HFF-Myc (cell line): ENCODE data around the gene ZXDA.

Experiments used
- DNase-seq: peaks from one replicate; pipeline ENCODE4 v3.0.0-alpha.2; 2011; ENCODE audit warnings: low read depth; ENCODE audit errors: extremely low read depth
- H3K4me3 ChIP-seq: replicated peaks from 2 replicates; pipeline ENCODE4 v1.5.1; 2011; ENCODE audit warnings: low read depth, mild to moderate bottlenecking, control low read depth, low read length
- TF ChIP-seq, protein P1 (sequence below): IDR thresholded peaks from 2 replicates; pipeline ENCODE4 v1.5.1; 2012; ENCODE audit warnings: mild to moderate bottlenecking, low read depth, low read length, control low read depth; ENCODE audit errors: missing control alignments

ZXDA gene

GRCh38 chrX:57905141-57905540, 5.1 kb downstream of the ZXDA start:
- TF ChIP-seq, protein P1, sequence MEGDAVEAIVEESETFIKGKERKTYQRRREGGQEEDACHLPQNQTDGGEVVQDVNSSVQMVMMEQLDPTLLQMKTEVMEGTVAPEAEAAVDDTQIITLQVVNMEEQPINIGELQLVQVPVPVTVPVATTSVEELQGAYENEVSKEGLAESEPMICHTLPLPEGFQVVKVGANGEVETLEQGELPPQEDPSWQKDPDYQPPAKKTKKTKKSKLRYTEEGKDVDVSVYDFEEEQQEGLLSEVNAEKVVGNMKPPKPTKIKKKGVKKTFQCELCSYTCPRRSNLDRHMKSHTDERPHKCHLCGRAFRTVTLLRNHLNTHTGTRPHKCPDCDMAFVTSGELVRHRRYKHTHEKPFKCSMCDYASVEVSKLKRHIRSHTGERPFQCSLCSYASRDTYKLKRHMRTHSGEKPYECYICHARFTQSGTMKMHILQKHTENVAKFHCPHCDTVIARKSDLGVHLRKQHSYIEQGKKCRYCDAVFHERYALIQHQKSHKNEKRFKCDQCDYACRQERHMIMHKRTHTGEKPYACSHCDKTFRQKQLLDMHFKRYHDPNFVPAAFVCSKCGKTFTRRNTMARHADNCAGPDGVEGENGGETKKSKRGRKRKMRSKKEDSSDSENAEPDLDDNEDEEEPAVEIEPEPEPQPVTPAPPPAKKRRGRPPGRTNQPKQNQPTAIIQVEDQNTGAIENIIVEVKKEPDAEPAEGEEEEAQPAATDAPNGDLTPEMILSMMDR, result no peak

GRCh38 chrX:57904176-57904880, 5.9 kb downstream of the ZXDA start:
- TF ChIP-seq, protein P1, result no peak
- no peak for DNase-seq
- no peak overlapping the region for H3K4me3 ChIP-seq

More at GRCh38 chrX:57905141-57905540, 5.1 kb downstream of the ZXDA start:
- H3K4me3 ChIP-seq, result no peak overlapping the region
- no peak for DNase-seq

GRCh38 chrX:57902633-57903032, 7.6 kb downstream of the ZXDA start:
- H3K4me3 ChIP-seq, result no peak overlapping the region
- no peak for DNase-seq
- TF ChIP-seq, protein P1, result no peak

- H3K4me3 ChIP-seq, result no peak overlapping the region
- TF ChIP-seq, protein P1, result no peak
- no peak for DNase-seq
These were observed 8.8 kb downstream of the ZXDA start for GRCh38 chrX:57901466-57901865.

GRCh38 chrX:57900975-57901374, 9.3 kb downstream of the ZXDA start:
- no peak for DNase-seq
- TF ChIP-seq, protein P1, result no peak
- no peak overlapping the region for H3K4me3 ChIP-seq

DNA sequence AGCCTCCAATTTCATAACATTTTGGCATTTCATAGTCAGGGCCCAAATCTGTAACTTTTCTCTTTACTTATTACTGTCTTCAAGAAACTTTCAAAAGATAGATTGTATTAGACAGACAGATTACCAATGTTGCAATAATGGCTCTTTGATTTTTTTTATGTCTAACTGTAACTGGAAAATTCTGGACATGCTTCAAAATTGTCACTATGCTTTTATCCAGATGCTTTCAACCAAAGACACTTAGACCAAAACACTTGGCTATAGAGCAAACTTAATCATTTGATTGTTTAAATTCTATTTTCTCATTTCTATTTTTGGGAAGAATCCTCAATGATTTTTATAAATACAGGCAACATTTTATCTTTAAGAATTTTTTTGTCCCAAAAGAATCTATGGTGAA, 10.4 kb downstream of the ZXDA start:
- no peak for DNase-seq
- TF ChIP-seq, protein P1, result no peak
- H3K4me3 ChIP-seq, result no peak overlapping the region

GRCh38 chrX:57899064-57899463, 11.2 kb downstream of the ZXDA start:
- no peak overlapping the region for H3K4me3 ChIP-seq
- DNase-seq, result no peak
- TF ChIP-seq, protein P1, result no peak
